H1 (cell line): ENCODE data around the gene FIS1. TPM values are rescaled to one million over a fixed set of nuclear protein-coding genes. Genes with fewer than 3 reads are reported as not detected.

ENCODE experiments used
- CTBP2 ChIP-seq: IDR thresholded peaks from 2 replicates; pipeline ENCODE4 v1.7.0; 2011; ENCODE audit warnings: borderline replicate concordance, mild to moderate bottlenecking, moderate library complexity, mixed read lengths, low read length; ENCODE audit not compliant: insufficient read depth, insufficient read length
- JUN ChIP-seq: IDR thresholded peaks from 2 replicates; pipeline ENCODE4 v1.6.1; 2011; ENCODE audit warnings: low read depth, mild to moderate bottlenecking, improper control_type of control experiment, low read length
- MAX ChIP-seq: IDR thresholded peaks from 2 replicates; pipeline ENCODE4 v1.6.1; 2012; ENCODE audit warnings: inconsistent platforms
- polyA plus RNA-seq, 7 experiments: library from polyadenylated mRNA; depleted of rRNA in 3 of 7; stranded (reverse) in 5 of 7; unstranded in 2 of 7; fragments of >200 nt in 5 of 7; fragments of 200-250 nt in 2 of 7; gene quantifications; 1 replicate in 5 of 7; 2 replicates in 1 of 7; 4 replicates in 1 of 7; pipeline versions ENCODE4 v1.2.1 to v1.2.3, GENCODE V29; 2011 to 2013; ENCODE audit warnings: missing spikeins in 2 of 7, mixed read lengths in 2 of 7
- total RNA-seq: library from RNA; stranded (reverse); fragmentation: NEBNext Ultra II Directional; extraction: Animal tissue kit (Norgen Biotek cat#: 25700); gene quantifications from 2 replicates; pipeline ENCODE4 v1.2.1, GENCODE V29; 2021

Gene FIS1
- total and polyA plus RNA-seq, 2 of the 8 experiments (the other 6 are each of a cell fraction or from before 2014, with no cell fraction given) = 128 to 195 TPM

GRCh38 chr7:101231644-101232043 is 13.2 kb downstream of the FIS1 start (continued):
- TF ChIP-seq CTBP2 = no peak
- no peak for TF ChIP-seq MAX
- TF ChIP-seq JUN = no peak
